Loucy (cell line): ENCODE data around the gene CDC14A.

Experiments used
- CTCF ChIP-seq: fragments of 200-600 bp; sonication (generic); conservative IDR thresholded peaks from 2 replicates; pipeline ENCODE4 v1.5.1; 2014; ENCODE audit warnings: mild to moderate bottlenecking, antibody characterized with exemption, low read length
- EZH2phosphoT487 ChIP-seq: fragments of 200-600 bp; IDR thresholded peaks from 2 replicates; pipeline ENCODE4 v1.6.1; 2018; ENCODE audit warnings: antibody characterized with exemption, mild to moderate bottlenecking, moderate library complexity, borderline replicate concordance

GRCh38 chr1:100544791-100545190, 192.5 kb downstream of the CDC14A start:
- TF ChIP-seq CTCF (no peak), EZH2phosphoT487 (no peak)
